OCI-LY3 (cell line): Measurements from ENCODE around the gene FXYD7.
"Not testable (repeated sequence)": the region's sequence is repeated elsewhere in the genome, so short reads cannot be mapped to it uniquely, and the experiment has no call there.

Experiments used
- CTCF ChIP-seq: fragments of 200-600, 300-600 bp; sonication (generic); IDR thresholded peaks from 2 replicates; pipeline ENCODE4 v1.5.1; 2014; ENCODE audit warnings: antibody characterized with exemption, low read length, low read depth
- EZH2phosphoT487 ChIP-seq: fragments of 200-600 bp; shearing (Covaris generic); IDR thresholded peaks from 2 replicates; pipeline ENCODE4 v1.6.1; 2018; ENCODE audit warnings: antibody characterized with exemption, mixed run types, low read depth

GRCh38 chr19:35101949-35102348 lies 41.1 kb upstream of the FXYD7 start:
- not testable (repeated sequence) for TF ChIP-seq EZH2phosphoT487, CTCF
